HEK293 (cell line): ENCODE measurements around the gene MESD.
A peak's percentile ranks its signal among the peaks of the same experiment; 100 is the strongest.

Experiments
- BCL11B ChIP-seq: fragments of 450-650 bp; formaldehyde crosslinking; IDR thresholded peaks from 2 replicates; pipeline ENCODE4 v1.5.1; 2016; ENCODE audit warnings: low read depth, missing biosample characterization, missing genetic modification characterization
- GLI4 ChIP-seq: fragments of 450-650 bp; formaldehyde crosslinking; IDR thresholded peaks from 2 replicates; pipeline ENCODE4 v1.5.1; 2016; ENCODE audit warnings: missing biosample characterization, missing genetic modification characterization
- KLF1 ChIP-seq: fragments of 450-650 bp; formaldehyde crosslinking; IDR thresholded peaks from 2 replicates; pipeline ENCODE4 v1.5.1; 2016; ENCODE audit warnings: missing biosample characterization, missing genetic modification characterization
- KLF10 ChIP-seq: fragments of 450-650 bp; IDR thresholded peaks from 2 replicates; pipeline ENCODE4 v1.5.1; 2018; ENCODE audit warnings: missing biosample characterization, mild to moderate bottlenecking, missing genetic modification characterization
- KLF8 ChIP-seq: fragments of 450-650 bp; formaldehyde crosslinking; IDR thresholded peaks from 2 replicates; pipeline ENCODE4 v1.5.1; 2016; ENCODE audit warnings: missing biosample characterization, missing genetic modification characterization
- OVOL3 ChIP-seq: fragments of 450-650 bp; formaldehyde crosslinking; IDR thresholded peaks from 2 replicates; pipeline ENCODE4 v1.5.1; 2016; ENCODE audit warnings: missing biosample characterization, missing genetic modification characterization
- REPIN1 ChIP-seq: fragments of 450-650 bp; formaldehyde crosslinking; IDR thresholded peaks from 2 replicates; pipeline ENCODE4 v1.5.1; 2017; ENCODE audit warnings: missing biosample characterization, missing genetic modification characterization, low read depth
- TCF7L2 ChIP-seq: IDR thresholded peaks from 2 replicates; pipeline ENCODE4 v1.6.1; 2011; ENCODE audit warnings: low read depth, mild to moderate bottlenecking, inconsistent platforms, low read length, moderate library complexity, borderline replicate concordance
- WT1 ChIP-seq: fragments of 450-650 bp; formaldehyde crosslinking; IDR thresholded peaks from 2 replicates; pipeline ENCODE4 v1.5.1; 2016; ENCODE audit warnings: missing biosample characterization, missing genetic modification characterization
- YY1 ChIP-seq: fragments of 450-650 bp; formaldehyde crosslinking; IDR thresholded peaks from 2 replicates; pipeline ENCODE4 v1.5.1; 2018; ENCODE audit warnings: missing biosample characterization, missing genetic modification characterization
- ZBTB10 ChIP-seq: fragments of 450-650 bp; formaldehyde crosslinking; IDR thresholded peaks from 2 replicates; pipeline ENCODE4 v1.5.1; 2016; ENCODE audit warnings: missing biosample characterization, missing genetic modification characterization
- ZBTB17 ChIP-seq: fragments of 450-650 bp; formaldehyde crosslinking; IDR thresholded peaks from 2 replicates; pipeline ENCODE4 v1.5.1; 2016; ENCODE audit warnings: missing biosample characterization, missing genetic modification characterization
- ZBTB7A ChIP-seq: fragments of 450-650 bp; formaldehyde crosslinking; IDR thresholded peaks from 2 replicates; pipeline ENCODE4 v1.5.1; 2016; ENCODE audit warnings: low read depth, missing biosample characterization, missing genetic modification characterization
- ZFHX2 ChIP-seq: fragments of 450-650 bp; formaldehyde crosslinking; conservative IDR thresholded peaks from 2 replicates; pipeline ENCODE4 v1.5.1; 2016; ENCODE audit warnings: missing biosample characterization, missing genetic modification characterization
- ZFP3 ChIP-seq: fragments of 450-650 bp; formaldehyde crosslinking; IDR thresholded peaks from 2 replicates; pipeline ENCODE4 v1.5.1; 2016; ENCODE audit warnings: low read depth, missing biosample characterization, missing genetic modification characterization
- ZNF16 ChIP-seq: fragments of 450-650 bp; formaldehyde crosslinking; IDR thresholded peaks from 2 replicates; pipeline ENCODE4 v1.5.1; 2016; ENCODE audit warnings: low read depth, missing biosample characterization, missing genetic modification characterization
- ZNF19 ChIP-seq: fragments of 450-650 bp; formaldehyde crosslinking; IDR thresholded peaks from 2 replicates; pipeline ENCODE4; 2016; ENCODE audit warnings: missing biosample characterization, missing genetic modification characterization, low read depth
- ZNF37A ChIP-seq: fragments of 450-650 bp; IDR thresholded peaks from 2 replicates; pipeline ENCODE4 v1.5.1; 2018; ENCODE audit warnings: missing biosample characterization, missing genetic modification characterization
- ZNF404 ChIP-seq: fragments of 450-650 bp; formaldehyde crosslinking; IDR thresholded peaks from 2 replicates; pipeline ENCODE4 v1.5.1; 2017; ENCODE audit warnings: missing biosample characterization, missing genetic modification characterization
- ZNF426 ChIP-seq: fragments of 450-650 bp; formaldehyde crosslinking; IDR thresholded peaks from 2 replicates; pipeline ENCODE4 v1.5.1; 2017; ENCODE audit warnings: missing biosample characterization, missing genetic modification characterization, mild to moderate bottlenecking, inconsistent platforms, moderate library complexity
- ZNF548 ChIP-seq: fragments of 450-650 bp; formaldehyde crosslinking; IDR thresholded peaks from 2 replicates; pipeline ENCODE4 v1.5.1; 2016; ENCODE audit warnings: missing biosample characterization, missing genetic modification characterization
- ZNF600 ChIP-seq: fragments of 450-650 bp; formaldehyde crosslinking; IDR thresholded peaks from 2 replicates; pipeline ENCODE4 v1.5.1; 2016; ENCODE audit warnings: missing biosample characterization, missing genetic modification characterization
- ZNF660 ChIP-seq: fragments of 450-650 bp; IDR thresholded peaks from 2 replicates; pipeline ENCODE4 v1.5.1; 2018; ENCODE audit warnings: missing biosample characterization, mild to moderate bottlenecking, missing genetic modification characterization
- ZNF664 ChIP-seq: fragments of 450-650 bp; formaldehyde crosslinking; IDR thresholded peaks from 2 replicates; pipeline ENCODE4 v1.5.1; 2016; ENCODE audit warnings: missing biosample characterization, missing genetic modification characterization
- ZNF701 ChIP-seq: fragments of 450-650 bp; formaldehyde crosslinking; IDR thresholded peaks from 2 replicates; pipeline ENCODE4 v1.5.1; 2016; ENCODE audit warnings: missing biosample characterization, missing genetic modification characterization
- ZNF777 ChIP-seq: fragments of 450-650 bp; formaldehyde crosslinking; IDR thresholded peaks from 2 replicates; pipeline ENCODE4 v1.5.1; 2017; ENCODE audit warnings: missing biosample characterization, missing genetic modification characterization, borderline replicate concordance
- ZSCAN16 ChIP-seq: fragments of 450-650 bp; formaldehyde crosslinking; IDR thresholded peaks from 2 replicates; pipeline ENCODE4 v1.5.1; 2016; ENCODE audit warnings: missing biosample characterization, missing genetic modification characterization
- ZSCAN18 ChIP-seq: fragments of 450-650 bp; formaldehyde crosslinking; IDR thresholded peaks from 2 replicates; pipeline ENCODE4 v1.5.1; 2016; ENCODE audit warnings: missing biosample characterization, missing genetic modification characterization
- ZSCAN30 ChIP-seq: fragments of 450-650 bp; IDR thresholded peaks from 2 replicates; pipeline ENCODE4 v1.5.1; 2018; ENCODE audit warnings: missing biosample characterization, mild to moderate bottlenecking, missing genetic modification characterization, moderate library complexity
- TF ChIP-seq, protein P1 (sequence below): fragments of 450-650 bp; formaldehyde crosslinking; conservative IDR thresholded peaks from 2 replicates; pipeline ENCODE4 v1.5.1; 2016; ENCODE audit warnings: low read depth, missing biosample characterization, missing genetic modification characterization
- TF ChIP-seq, protein P2 (sequence below): fragments of 450-650 bp; formaldehyde crosslinking; IDR thresholded peaks from 2 replicates; pipeline ENCODE4 v1.5.1; 2017; ENCODE audit warnings: missing biosample characterization, missing genetic modification characterization

Gene MESD

GRCh38 chr15:81001152-81002008 is 11.8 kb upstream of the MESD start (continued):
- TF ChIP-seq ZSCAN18 (tag by site-specific recombination) (no peak), ZNF548 (no peak), ZNF660 (0 out of 2 replicates have a peak, but pooled peaks have one; percentile 21), KLF8 (tag by site-specific recombination) (no peak), KLF1 (no peak; the same call in 1 of the 2 replicates), ZBTB7A (no peak), REPIN1 (tag by site-specific recombination) (no peak), ZNF664 (tag by site-specific recombination) (no peak), ZBTB10 (no peak), ZFHX2 (tag by site-specific recombination) (no peak), GLI4 (tag by site-specific recombination) (no peak), ZNF701 (tag by site-specific recombination) (no peak), ZBTB17 (tag by site-specific recombination) (no peak), TCF7L2 (no peak), ZSCAN16 (tag by site-specific recombination) (no peak), ZNF777 (tag by site-specific recombination) (no peak), ZNF37A (tag by site-specific recombination) (no peak), OVOL3 (tag by site-specific recombination) (no peak), ZSCAN30 (tag by site-specific recombination) (no peak), ZNF600 (tag by site-specific recombination) (no peak), ZFP3 (tag by site-specific recombination) (no peak), ZNF404 (tag by site-specific recombination) (no peak), WT1 (tag by site-specific recombination) (no peak), ZNF16 (no peak), YY1 (peak; percentile 44), KLF10 (peak; percentile 29; the same call in 1 of the 2 replicates), ZNF426 (tag by site-specific recombination) (no peak), ZNF19 (no peak), BCL11B (tag by site-specific recombination) (no peak)
- TF ChIP-seq, protein P1, sequence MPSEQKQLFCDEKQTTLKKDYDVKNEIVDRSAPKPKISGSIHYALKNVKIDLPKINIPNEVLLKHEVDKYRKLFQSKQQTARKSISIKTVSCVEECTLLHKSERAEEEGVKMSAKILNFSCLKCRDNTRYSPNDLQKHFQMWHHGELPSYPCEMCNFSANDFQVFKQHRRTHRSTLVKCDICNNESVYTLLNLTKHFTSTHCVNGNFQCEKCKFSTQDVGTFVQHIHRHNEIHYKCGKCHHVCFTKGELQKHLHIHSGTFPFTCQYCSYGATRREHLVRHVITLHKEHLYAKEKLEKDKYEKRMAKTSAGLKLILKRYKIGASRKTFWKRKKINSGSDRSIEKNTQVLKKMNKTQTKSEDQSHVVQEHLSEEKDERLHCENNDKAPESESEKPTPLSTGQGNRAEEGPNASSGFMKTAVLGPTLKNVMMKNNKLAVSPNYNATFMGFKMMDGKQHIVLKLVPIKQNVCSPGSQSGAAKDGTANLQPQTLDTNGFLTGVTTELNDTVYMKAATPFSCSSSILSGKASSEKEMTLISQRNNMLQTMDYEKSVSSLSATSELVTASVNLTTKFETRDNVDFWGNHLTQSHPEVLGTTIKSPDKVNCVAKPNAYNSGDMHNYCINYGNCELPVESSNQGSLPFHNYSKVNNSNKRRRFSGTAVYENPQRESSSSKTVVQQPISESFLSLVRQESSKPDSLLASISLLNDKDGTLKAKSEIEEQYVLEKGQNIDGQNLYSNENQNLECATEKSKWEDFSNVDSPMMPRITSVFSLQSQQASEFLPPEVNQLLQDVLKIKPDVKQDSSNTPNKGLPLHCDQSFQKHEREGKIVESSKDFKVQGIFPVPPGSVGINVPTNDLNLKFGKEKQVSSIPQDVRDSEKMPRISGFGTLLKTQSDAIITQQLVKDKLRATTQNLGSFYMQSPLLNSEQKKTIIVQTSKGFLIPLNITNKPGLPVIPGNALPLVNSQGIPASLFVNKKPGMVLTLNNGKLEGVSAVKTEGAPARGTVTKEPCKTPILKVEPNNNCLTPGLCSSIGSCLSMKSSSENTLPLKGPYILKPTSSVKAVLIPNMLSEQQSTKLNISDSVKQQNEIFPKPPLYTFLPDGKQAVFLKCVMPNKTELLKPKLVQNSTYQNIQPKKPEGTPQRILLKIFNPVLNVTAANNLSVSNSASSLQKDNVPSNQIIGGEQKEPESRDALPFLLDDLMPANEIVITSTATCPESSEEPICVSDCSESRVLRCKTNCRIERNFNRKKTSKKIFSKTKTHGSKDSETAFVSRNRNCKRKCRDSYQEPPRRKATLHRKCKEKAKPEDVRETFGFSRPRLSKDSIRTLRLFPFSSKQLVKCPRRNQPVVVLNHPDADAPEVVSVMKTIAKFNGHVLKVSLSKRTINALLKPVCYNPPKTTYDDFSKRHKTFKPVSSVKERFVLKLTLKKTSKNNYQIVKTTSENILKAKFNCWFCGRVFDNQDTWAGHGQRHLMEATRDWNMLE (tag by site-specific recombination) = no peak
- TF ChIP-seq, protein P2, sequence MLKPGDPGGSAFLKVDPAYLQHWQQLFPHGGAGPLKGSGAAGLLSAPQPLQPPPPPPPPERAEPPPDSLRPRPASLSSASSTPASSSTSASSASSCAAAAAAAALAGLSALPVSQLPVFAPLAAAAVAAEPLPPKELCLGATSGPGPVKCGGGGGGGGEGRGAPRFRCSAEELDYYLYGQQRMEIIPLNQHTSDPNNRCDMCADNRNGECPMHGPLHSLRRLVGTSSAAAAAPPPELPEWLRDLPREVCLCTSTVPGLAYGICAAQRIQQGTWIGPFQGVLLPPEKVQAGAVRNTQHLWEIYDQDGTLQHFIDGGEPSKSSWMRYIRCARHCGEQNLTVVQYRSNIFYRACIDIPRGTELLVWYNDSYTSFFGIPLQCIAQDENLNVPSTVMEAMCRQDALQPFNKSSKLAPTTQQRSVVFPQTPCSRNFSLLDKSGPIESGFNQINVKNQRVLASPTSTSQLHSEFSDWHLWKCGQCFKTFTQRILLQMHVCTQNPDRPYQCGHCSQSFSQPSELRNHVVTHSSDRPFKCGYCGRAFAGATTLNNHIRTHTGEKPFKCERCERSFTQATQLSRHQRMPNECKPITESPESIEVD (tag by site-specific recombination) = no peak
